Keratinocyte (primary cell): ENCODE results near the gene FGFR3. TPM values are rescaled to one million over a fixed set of nuclear protein-coding genes. Genes with fewer than 3 reads are reported as not detected.

Experiments used
- DNase-seq: peaks from one replicate; pipeline ENCODE4 v3.0.0-alpha.2; 2011; ENCODE audit warnings: low read depth, missing footprints, low spot score
- FAIRE-seq: peaks from 2 replicates; lab custom pipeline; 2011; peaks lifted over from hg19 to GRCh38; lab: Jason Lieb, UNC
- H2AFZ ChIP-seq: 2 replicates; pipeline ENCODE4 v1.6.0; 2012; ENCODE audit warnings: low read length, control low read depth, inconsistent platforms; ENCODE audit not compliant: control insufficient read depth
- H3K27ac ChIP-seq: 2 replicates; pipeline ENCODE4 v1.5.1; 2011; ENCODE audit warnings: low read length; ENCODE audit not compliant: control insufficient read depth, insufficient read depth
- H3K27me3 ChIP-seq: 3 replicates; pipeline ENCODE4 v1.6.0; 2011; ENCODE audit warnings: low read length; ENCODE audit not compliant: control insufficient read depth, insufficient read depth; ENCODE audit errors: extremely low read depth
- H3K36me3 ChIP-seq, 2 experiments: 2 replicates in 1 of 2; 3 replicates in 1 of 2; pipeline ENCODE4 v1.5.1; 2011; ENCODE audit warnings: low read length in 2 of 2, mild to moderate bottlenecking in 1 of 2; ENCODE audit not compliant: control insufficient read depth in 2 of 2, insufficient read depth in 2 of 2; ENCODE audit errors: extremely low read depth in 1 of 2
- H3K4me1 ChIP-seq: 3 replicates; pipeline ENCODE4 v1.5.1; 2011; ENCODE audit warnings: low read length; ENCODE audit not compliant: control insufficient read depth, insufficient read depth; ENCODE audit errors: extremely low read depth
- H3K4me2 ChIP-seq: 3 replicates; pipeline ENCODE4 v1.6.0; 2011; ENCODE audit warnings: low read depth, low read length; ENCODE audit not compliant: control insufficient read depth, insufficient read depth; ENCODE audit errors: extremely low read depth
- H3K4me3 ChIP-seq, 3 experiments: fragments of 200-600 bp in 1 of 3; sonication (generic) in 1 of 3; 2 replicates in 2 of 3; 3 replicates in 1 of 3; pipeline ENCODE4 v1.5.1; 2011 to 2016; ENCODE audit warnings: low read length in 3 of 3, mild to moderate bottlenecking in 3 of 3, control low read depth in 2 of 3, inconsistent platforms in 1 of 3, low read depth in 1 of 3, mixed read lengths in 1 of 3, mixed run types in 1 of 3, moderate library complexity in 1 of 3; ENCODE audit not compliant: control insufficient read depth in 2 of 3, insufficient read depth in 2 of 3; ENCODE audit errors: extremely low read depth in 1 of 3
- H3K79me2 ChIP-seq: 2 replicates; pipeline ENCODE4 v1.6.0; 2012; ENCODE audit warnings: low read length; ENCODE audit not compliant: control insufficient read depth, insufficient read depth
- H3K9ac ChIP-seq: 3 replicates; pipeline ENCODE4 v1.6.0; 2011; ENCODE audit warnings: low read length; ENCODE audit not compliant: control insufficient read depth, insufficient read depth; ENCODE audit errors: extremely low read depth
- H3K9me1 ChIP-seq: 3 replicates; pipeline ENCODE4 v1.6.0; 2011; ENCODE audit warnings: low read length; ENCODE audit not compliant: control insufficient read depth, insufficient read depth; ENCODE audit errors: extremely low read depth
- H3K9me3 ChIP-seq: 2 replicates; pipeline ENCODE4 v1.5.1; 2012; ENCODE audit warnings: low read depth, low read length; ENCODE audit not compliant: control insufficient read depth
- H4K20me1 ChIP-seq: 3 replicates; pipeline ENCODE4 v1.6.0; 2011; ENCODE audit warnings: low read length; ENCODE audit not compliant: control insufficient read depth, insufficient read depth; ENCODE audit errors: extremely low read depth
- CTCF ChIP-seq, 3 experiments: IDR thresholded peaks in 1 of 3; conservative IDR thresholded peaks in 1 of 3; optimal IDR thresholded peaks in 1 of 3; 2 replicates in 2 of 3; 3 replicates in 1 of 3; pipeline versions ENCODE3 to v1.5.1; 2011; ENCODE audit warnings: low read length in 3 of 3, mild to moderate bottlenecking in 3 of 3, moderate library complexity in 2 of 3, control low read depth in 1 of 3, inconsistent platforms in 1 of 3; ENCODE audit not compliant: insufficient read depth in 2 of 3; ENCODE audit errors: extremely low read depth in 1 of 3
- EZH2 ChIP-seq: IDR thresholded peaks from one replicate; pipeline ENCODE4 v1.6.1; 2012; ENCODE audit warnings: inconsistent platforms, mild to moderate bottlenecking, low read length, moderate library complexity
- dilution Hi-C: fragments of 300-500 bp; cut with MboI; formaldehyde crosslinking; loops from one replicate; pipeline ENCODE4 v1.7.0; 2020; ENCODE audit warnings: low sequenced_read_pairs; ENCODE audit not compliant: extremely low pct_ligation_motif_present
- polyA plus RNA-seq, 5 experiments: library from polyadenylated mRNA; depleted of rRNA in 3 of 5; stranded (reverse) in 3 of 5; stranded (forward) in 1 of 5; unstranded in 1 of 5; fragments of >200 nt; gene quantifications; 1 replicate in 1 of 5; 2 replicates in 3 of 5; 3 replicates in 1 of 5; pipeline versions ENCODE4 v1.2.1 to v1.2.3, GENCODE V29; 2011 to 2012; ENCODE audit warnings: missing spikeins in 2 of 5, low read depth in 1 of 5, low replicate concordance in 1 of 5

Gene FGFR3
- polyA plus RNA-seq, 1 donor (not counting 4 experiments of a cell fraction or from before 2014, with no cell fraction given): 45.2 TPM

- no peak overlapping the region for H2AFZ ChIP-seq
- H3K36me3 ChIP-seq: no peaks in the 10 kb centered on the region
- no peaks in the 10 kb centered on the region for H3K27me3 ChIP-seq
- H3K9ac ChIP-seq: no peak overlapping the region
- H3K9me3 ChIP-seq: no peaks in the 10 kb centered on the region
- DNase-seq (no peak), FAIRE-seq (no peak)
- H3K79me2 ChIP-seq: no peaks in the 10 kb centered on the region
- peaks cover 40% of the 10 kb centered on the region for H3K4me1 ChIP-seq
- dilution Hi-C loops: no loop called here
- H3K9me1 ChIP-seq: no peaks in the 10 kb centered on the region
- no peak overlapping the region for H3K4me3 ChIP-seq
- TF ChIP-seq CTCF (optimal IDR thresholded peaks at IDR 0.05 in 1 of 3, IDR thresholded peaks at IDR 0.05 in 1 of 3, conservative IDR thresholded peaks at IDR 0.05 in 1 of 3; ENCODE audit: extremely low read depth in 1 of 3, insufficient read depth in 2 of 3, low read length in 3 of 3): no peak
- no peak for TF ChIP-seq EZH2
- no peaks in the 10 kb centered on the region for H4K20me1 ChIP-seq
- no peak overlapping the region for H3K4me2 ChIP-seq
- no peak overlapping the region for H3K27ac ChIP-seq
Measured at GRCh38 chr4:1749826-1750225, 43.3 kb upstream of the FGFR3 start.

- FAIRE-seq (no peak), DNase-seq (no peak)
- no peak overlapping the region for H3K4me3 ChIP-seq
- H3K36me3 ChIP-seq: no peaks in the 10 kb centered on the region
- H3K79me2 ChIP-seq: no peaks in the 10 kb centered on the region
- no peak for TF ChIP-seq CTCF (optimal IDR thresholded peaks at IDR 0.05 in 1 of 3, IDR thresholded peaks at IDR 0.05 in 1 of 3, conservative IDR thresholded peaks at IDR 0.05 in 1 of 3; ENCODE audit: extremely low read depth in 1 of 3, insufficient read depth in 2 of 3, low read length in 3 of 3)
- TF ChIP-seq EZH2: no peak
- no peaks in the 10 kb centered on the region for H3K27me3 ChIP-seq
- H3K9ac ChIP-seq: no peak overlapping the region
- no peak overlapping the region for H3K27ac ChIP-seq
- no peaks in the 10 kb centered on the region for H3K9me1 ChIP-seq
- H3K4me2 ChIP-seq: no peak overlapping the region
- dilution Hi-C loops: no loop called here
- H2AFZ ChIP-seq: no peak overlapping the region
- H3K4me1 ChIP-seq: peaks cover 40% of the 10 kb centered on the region
- H4K20me1 ChIP-seq: no peaks in the 10 kb centered on the region
- no peaks in the 10 kb centered on the region for H3K9me3 ChIP-seq
Measured at GRCh38 chr4:1750381-1751154, 42.5 kb upstream of the FGFR3 start.
